ENCODE data around the gene RANBP9. TPM values are rescaled to one million over a fixed set of nuclear protein-coding genes. Genes with fewer than 3 reads are reported as not detected.

Gene RANBP9
- total and polyA plus RNA-seq, 9 of the 15 experiments (the other 6 are each of a cell fraction or from before 2014, with no cell fraction given): 27.5 to 130 (median 61.5) TPM

DNA sequence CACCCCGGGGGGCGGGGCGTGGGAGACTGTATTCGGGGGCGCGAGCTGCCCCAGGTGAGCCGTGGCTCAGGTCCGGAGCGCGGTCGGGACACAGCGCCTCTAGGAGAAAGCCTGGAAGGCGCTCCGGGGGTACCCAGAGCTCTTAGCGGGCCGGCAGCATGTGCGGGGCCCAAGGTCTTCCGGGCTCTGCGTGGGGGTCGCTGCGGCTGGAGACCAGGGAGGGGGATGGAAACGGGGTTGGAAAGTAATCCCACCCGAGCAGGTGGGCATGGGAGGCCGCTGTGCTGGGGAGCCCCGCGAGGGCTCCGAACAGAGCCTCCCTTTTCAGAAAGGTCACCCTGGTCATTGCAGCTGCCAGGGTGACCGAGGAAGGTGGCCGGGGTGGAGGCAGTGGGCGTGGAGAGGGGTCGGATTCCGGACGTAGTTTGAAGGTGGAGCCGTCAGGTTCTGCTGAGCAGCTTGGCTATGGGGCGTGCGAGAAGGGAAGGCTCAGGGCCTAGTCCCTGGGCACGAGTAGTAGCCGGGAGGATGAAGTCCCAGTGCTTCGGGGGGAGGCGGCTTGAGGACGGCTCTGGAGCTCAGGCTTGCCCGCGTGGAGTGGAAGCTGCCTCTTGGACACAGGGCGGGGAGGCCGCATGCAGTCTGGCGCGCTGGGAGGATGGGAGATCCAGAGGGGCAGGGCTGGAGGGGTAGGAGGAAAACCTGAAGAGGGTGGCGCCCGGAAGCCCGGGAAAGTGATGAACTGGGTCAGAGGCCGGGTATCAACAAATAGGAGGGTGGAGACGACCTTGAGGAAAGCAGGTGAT is 136.9 kb downstream of the RANBP9 start, which contains the start of gene SIRT5 (continued):
- TF ChIP-seq, protein P1, sequence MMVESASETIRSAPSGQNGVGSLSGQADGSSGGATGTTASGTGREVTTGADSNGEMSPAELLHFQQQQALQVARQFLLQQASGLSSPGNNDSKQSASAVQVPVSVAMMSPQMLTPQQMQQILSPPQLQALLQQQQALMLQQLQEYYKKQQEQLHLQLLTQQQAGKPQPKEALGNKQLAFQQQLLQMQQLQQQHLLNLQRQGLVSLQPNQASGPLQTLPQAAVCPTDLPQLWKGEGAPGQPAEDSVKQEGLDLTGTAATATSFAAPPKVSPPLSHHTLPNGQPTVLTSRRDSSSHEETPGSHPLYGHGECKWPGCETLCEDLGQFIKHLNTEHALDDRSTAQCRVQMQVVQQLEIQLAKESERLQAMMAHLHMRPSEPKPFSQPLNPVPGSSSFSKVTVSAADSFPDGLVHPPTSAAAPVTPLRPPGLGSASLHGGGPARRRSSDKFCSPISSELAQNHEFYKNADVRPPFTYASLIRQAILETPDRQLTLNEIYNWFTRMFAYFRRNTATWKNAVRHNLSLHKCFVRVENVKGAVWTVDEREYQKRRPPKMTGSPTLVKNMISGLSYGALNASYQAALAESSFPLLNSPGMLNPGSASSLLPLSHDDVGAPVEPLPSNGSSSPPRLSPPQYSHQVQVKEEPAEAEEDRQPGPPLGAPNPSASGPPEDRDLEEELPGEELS (CRISPR knock-in tag; IDR thresholded peaks at IDR 0.05; ENCODE audit: borderline replicate concordance): peak; percentile 72; the same call in 1 of the 2 replicates
- 0 out of 2 replicates have a peak, but pooled peaks have one; percentile 73 for TF ChIP-seq ZBTB1 (CRISPR knock-in tag; IDR thresholded peaks at IDR 0.05; ENCODE audit: borderline replicate concordance, low read depth)
- TF ChIP-seq SMARCA4 (IDR thresholded peaks at IDR 0.05): peak; percentile 52
- no peak for TF ChIP-seq MXI1 (IDR thresholded peaks at IDR 0.05; ENCODE audit: low read depth, low read length)
- TF ChIP-seq, protein P2, sequence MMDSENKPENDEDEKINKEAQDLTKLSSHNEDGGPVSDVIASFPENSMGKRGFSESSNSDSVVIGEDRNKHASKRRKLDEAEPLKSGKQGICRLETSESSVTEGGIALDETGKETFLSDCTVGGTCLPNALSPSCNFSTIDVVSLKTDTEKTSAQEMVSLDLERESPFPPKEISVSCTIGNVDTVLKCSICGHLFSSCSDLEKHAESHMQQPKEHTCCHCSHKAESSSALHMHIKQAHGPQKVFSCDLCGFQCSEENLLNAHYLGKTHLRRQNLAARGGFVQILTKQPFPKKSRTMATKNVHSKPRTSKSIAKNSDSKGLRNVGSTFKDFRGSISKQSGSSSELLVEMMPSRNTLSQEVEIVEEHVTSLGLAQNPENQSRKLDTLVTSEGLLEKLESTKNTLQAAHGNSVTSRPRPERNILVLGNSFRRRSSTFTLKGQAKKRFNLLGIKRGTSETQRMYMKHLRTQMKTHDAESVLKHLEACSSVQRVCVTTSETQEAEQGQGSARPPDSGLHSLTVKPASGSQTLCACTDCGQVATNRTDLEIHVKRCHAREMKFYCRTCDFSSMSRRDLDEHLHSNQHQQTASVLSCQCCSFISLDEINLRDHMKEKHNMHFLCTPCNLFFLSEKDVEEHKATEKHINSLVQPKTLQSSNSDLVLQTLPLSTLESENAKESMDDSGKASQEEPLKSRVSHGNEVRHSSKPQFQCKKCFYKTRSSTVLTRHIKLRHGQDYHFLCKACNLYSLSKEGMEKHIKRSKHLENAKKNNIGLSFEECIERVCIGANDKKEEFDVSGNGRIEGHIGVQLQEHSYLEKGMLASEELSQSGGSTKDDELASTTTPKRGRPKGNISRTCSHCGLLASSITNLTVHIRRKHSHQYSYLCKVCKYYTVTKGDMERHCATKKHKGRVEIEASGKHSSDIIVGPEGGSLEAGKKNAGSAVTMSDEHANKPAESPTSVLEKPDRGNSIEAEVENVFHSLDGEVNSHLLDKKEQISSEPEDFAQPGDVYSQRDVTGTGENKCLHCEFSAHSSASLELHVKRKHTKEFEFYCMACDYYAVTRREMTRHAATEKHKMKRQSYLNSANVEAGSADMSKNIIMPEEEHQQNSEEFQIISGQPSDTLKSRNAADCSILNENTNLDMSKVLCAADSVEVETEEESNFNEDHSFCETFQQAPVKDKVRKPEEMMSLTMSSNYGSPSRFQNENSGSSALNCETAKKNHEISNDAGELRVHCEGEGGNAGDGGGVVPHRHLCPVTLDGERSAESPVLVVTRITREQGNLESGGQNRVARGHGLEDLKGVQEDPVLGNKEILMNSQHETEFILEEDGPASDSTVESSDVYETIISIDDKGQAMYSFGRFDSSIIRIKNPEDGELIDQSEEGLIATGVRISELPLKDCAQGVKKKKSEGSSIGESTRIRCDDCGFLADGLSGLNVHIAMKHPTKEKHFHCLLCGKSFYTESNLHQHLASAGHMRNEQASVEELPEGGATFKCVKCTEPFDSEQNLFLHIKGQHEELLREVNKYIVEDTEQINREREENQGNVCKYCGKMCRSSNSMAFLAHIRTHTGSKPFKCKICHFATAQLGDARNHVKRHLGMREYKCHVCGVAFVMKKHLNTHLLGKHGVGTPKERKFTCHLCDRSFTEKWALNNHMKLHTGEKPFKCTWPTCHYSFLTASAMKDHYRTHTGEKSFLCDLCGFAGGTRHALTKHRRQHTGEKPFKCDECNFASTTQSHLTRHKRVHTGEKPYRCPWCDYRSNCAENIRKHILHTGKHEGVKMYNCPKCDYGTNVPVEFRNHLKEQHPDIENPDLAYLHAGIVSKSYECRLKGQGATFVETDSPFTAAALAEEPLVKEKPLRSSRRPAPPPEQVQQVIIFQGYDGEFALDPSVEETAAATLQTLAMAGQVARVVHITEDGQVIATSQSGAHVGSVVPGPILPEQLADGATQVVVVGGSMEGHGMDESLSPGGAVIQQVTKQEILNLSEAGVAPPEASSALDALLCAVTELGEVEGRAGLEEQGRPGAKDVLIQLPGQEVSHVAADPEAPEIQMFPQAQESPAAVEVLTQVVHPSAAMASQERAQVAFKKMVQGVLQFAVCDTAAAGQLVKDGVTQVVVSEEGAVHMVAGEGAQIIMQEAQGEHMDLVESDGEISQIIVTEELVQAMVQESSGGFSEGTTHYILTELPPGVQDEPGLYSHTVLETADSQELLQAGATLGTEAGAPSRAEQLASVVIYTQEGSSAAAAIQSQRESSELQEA (IDR thresholded peaks at IDR 0.05; ENCODE audit: low read depth): 0 out of 2 replicates have a peak, but pooled peaks have one; percentile 35
- peak; percentile 78 for TF ChIP-seq POLR2B (IDR thresholded peaks at IDR 0.05; ENCODE audit: low read depth, partially characterized antibody)
- TF ChIP-seq, protein P3, sequence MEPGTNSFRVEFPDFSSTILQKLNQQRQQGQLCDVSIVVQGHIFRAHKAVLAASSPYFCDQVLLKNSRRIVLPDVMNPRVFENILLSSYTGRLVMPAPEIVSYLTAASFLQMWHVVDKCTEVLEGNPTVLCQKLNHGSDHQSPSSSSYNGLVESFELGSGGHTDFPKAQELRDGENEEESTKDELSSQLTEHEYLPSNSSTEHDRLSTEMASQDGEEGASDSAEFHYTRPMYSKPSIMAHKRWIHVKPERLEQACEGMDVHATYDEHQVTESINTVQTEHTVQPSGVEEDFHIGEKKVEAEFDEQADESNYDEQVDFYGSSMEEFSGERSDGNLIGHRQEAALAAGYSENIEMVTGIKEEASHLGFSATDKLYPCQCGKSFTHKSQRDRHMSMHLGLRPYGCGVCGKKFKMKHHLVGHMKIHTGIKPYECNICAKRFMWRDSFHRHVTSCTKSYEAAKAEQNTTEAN (CRISPR knock-in tag; IDR thresholded peaks at IDR 0.05): no peak
- no peak for TF ChIP-seq ZC3H8 (IDR thresholded peaks at IDR 0.05)
- TF ChIP-seq ZNF263 (CRISPR knock-in tag; IDR thresholded peaks at IDR 0.05; ENCODE audit: borderline replicate concordance): no peak; the same call in 1 of the 2 replicates
- TF ChIP-seq, protein P4, sequence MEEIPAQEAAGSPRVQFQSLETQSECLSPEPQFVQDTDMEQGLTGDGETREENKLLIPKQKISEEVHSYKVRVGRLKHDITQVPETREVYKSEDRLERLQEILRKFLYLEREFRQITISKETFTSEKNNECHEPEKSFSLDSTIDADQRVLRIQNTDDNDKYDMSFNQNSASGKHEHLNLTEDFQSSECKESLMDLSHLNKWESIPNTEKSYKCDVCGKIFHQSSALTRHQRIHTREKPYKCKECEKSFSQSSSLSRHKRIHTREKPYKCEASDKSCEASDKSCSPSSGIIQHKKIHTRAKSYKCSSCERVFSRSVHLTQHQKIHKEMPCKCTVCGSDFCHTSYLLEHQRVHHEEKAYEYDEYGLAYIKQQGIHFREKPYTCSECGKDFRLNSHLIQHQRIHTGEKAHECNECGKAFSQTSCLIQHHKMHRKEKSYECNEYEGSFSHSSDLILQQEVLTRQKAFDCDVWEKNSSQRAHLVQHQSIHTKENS (CRISPR knock-in tag; IDR thresholded peaks at IDR 0.05): no peak
- no peak; a peak in 2 of 4 replicates for TF ChIP-seq NONO (IDR thresholded peaks at IDR 0.05; ENCODE audit: low read depth in 2 of 2, low read length in 1 of 2)

All from K562 (cell line).